Parathyroid adenoma (tissue), 2 donors: Measurements from ENCODE around the gene DNASE1L3.

Source experiments
- H2AFZ ChIP-seq: fragments of 300-600 bp; sonication (generic); one replicate; pipeline ENCODE4 v1.7.0; 2017; ENCODE audit warnings: antibody characterized with exemption, mild to moderate bottlenecking
- H3K27ac ChIP-seq: fragments of 300-600 bp; sonication (generic); one replicate; pipeline ENCODE4 v1.7.0; 2017
- H3K27me3 ChIP-seq: fragments of 300-600 bp; sonication (generic); one replicate; pipeline ENCODE4 v1.7.0; 2017; ENCODE audit warnings: low read length; ENCODE audit not compliant: control insufficient read depth, insufficient read depth
- H3K36me3 ChIP-seq: fragments of 300-600 bp; sonication (generic); one replicate; pipeline ENCODE4 v1.7.0; 2017; ENCODE audit warnings: low read length; ENCODE audit not compliant: control insufficient read depth, insufficient read depth
- H3K4me1 ChIP-seq: fragments of 300-600 bp; sonication (generic); one replicate; pipeline ENCODE4 v1.7.0; 2017; ENCODE audit warnings: control low read depth
- H3K4me2 ChIP-seq: fragments of 300-600 bp; sonication (generic); one replicate; pipeline ENCODE4 v1.7.0; 2017; ENCODE audit warnings: low read length
- H3K4me3 ChIP-seq: fragments of 300-600 bp; sonication (generic); one replicate; pipeline ENCODE4 v1.7.0; 2017; ENCODE audit warnings: low read depth, low read length
- H3K79me2 ChIP-seq: fragments of 300-600 bp; sonication (generic); one replicate; pipeline ENCODE4 v1.7.0; 2017; ENCODE audit warnings: control low read depth
- H3K9ac ChIP-seq: fragments of 300-600 bp; sonication (generic); one replicate; pipeline ENCODE4 v1.7.0; 2017; ENCODE audit warnings: mild to moderate bottlenecking
- H3K9me3 ChIP-seq: fragments of 300-600 bp; sonication (generic); one replicate; pipeline ENCODE4 v1.7.0; 2017; ENCODE audit warnings: low read length; ENCODE audit not compliant: control insufficient read depth
- TF ChIP-seq, protein P1 (sequence below): fragments of 300-600 bp; sonication (generic); IDR thresholded peaks from one replicate; pipeline ENCODE4 v1.7.0; 2017; ENCODE audit warnings: antibody characterized with exemption, mild to moderate bottlenecking
- donor health status: primary hyperparathyroidism.

The DNASE1L3 gene

DNA sequence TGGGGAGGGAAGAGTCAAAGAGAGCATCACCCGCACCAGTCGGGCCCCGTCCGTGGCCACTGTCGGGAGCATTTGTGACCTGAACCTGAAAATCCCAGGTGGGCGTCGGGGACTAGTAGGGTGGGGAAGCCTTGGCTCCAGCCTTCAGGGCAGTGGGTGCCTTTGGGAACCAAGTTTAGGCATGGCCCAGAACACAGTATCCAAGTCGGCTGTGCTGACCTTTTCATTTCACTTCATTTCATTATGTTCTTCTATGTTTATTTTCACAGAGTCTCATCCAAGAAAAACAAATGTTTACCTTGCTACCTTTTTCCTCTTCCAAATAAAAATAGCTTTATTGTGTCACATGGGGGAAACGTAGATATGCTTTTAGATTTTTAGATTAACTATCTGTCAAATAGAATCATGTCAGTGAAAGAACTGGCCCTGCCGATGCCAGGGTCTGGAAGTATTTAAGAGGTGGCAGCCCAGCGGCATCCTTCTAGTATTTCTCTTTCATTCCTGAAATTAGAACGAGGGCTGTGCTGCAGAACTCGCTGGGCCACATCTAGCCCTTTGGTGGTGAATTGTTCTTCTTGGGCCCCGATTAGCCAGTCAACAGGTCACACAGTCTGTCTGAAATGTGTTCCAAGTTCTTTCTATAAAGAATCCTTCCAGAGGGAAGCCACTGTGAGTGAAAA lies 60.5 kb downstream of the DNASE1L3 start:
- Histone ChIP-seq H3K4me1 (no peaks in the 10 kb centered on the region), H3K27me3 (no peaks in the 10 kb centered on the region), H3K36me3 (no peaks in the 10 kb centered on the region), H3K9ac (no peak overlapping the region), H3K9me3 (no peaks in the 10 kb centered on the region), H2AFZ (no peak overlapping the region), H3K79me2 (no peaks in the 10 kb centered on the region), H3K27ac (no peak overlapping the region), H3K4me2 (no peak overlapping the region), H3K4me3 (no peak overlapping the region)
- TF ChIP-seq, protein P1, sequence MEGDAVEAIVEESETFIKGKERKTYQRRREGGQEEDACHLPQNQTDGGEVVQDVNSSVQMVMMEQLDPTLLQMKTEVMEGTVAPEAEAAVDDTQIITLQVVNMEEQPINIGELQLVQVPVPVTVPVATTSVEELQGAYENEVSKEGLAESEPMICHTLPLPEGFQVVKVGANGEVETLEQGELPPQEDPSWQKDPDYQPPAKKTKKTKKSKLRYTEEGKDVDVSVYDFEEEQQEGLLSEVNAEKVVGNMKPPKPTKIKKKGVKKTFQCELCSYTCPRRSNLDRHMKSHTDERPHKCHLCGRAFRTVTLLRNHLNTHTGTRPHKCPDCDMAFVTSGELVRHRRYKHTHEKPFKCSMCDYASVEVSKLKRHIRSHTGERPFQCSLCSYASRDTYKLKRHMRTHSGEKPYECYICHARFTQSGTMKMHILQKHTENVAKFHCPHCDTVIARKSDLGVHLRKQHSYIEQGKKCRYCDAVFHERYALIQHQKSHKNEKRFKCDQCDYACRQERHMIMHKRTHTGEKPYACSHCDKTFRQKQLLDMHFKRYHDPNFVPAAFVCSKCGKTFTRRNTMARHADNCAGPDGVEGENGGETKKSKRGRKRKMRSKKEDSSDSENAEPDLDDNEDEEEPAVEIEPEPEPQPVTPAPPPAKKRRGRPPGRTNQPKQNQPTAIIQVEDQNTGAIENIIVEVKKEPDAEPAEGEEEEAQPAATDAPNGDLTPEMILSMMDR = no peak

DNA sequence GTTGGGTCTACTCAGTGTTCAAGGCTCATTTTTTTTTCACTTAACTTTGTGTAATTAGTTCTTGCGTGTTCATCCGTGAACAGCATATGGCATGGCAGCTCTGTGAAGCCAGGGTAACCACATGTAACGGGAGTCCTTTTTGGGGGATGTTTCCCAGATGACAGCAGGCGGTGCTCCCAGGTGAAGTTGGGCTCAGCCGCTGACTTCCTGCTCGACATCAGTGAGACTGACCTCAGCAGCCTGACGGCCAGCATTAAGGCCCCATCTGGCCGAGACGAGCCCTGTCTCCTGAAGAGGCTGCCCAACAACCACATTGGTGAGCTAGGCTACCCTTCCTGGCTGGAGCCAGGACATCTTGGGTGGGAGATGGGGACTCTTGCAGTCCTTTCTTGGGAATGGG lies 62.7 kb downstream of the DNASE1L3 start:
- Histone ChIP-seq H3K4me1 (no peaks in the 10 kb centered on the region), H3K27ac (no peak overlapping the region), H3K4me3 (no peak overlapping the region), H2AFZ (no peak overlapping the region), H3K27me3 (no peaks in the 10 kb centered on the region), H3K9me3 (no peaks in the 10 kb centered on the region), H3K79me2 (no peaks in the 10 kb centered on the region), H3K36me3 (no peaks in the 10 kb centered on the region), H3K4me2 (no peak overlapping the region), H3K9ac (no peak overlapping the region)
- TF ChIP-seq, protein P1 = no peak

GRCh38 chr3:58144478-58145325 lies 66.1 kb downstream of the DNASE1L3 start:
- Histone ChIP-seq H3K4me2 (no peak overlapping the region), H3K4me3 (no peak overlapping the region), H3K9me3 (no peaks in the 10 kb centered on the region), H2AFZ (no peak overlapping the region), H3K36me3 (no peaks in the 10 kb centered on the region), H3K9ac (no peak overlapping the region), H3K4me1 (no peaks in the 10 kb centered on the region), H3K79me2 (no peaks in the 10 kb centered on the region), H3K27ac (no peak overlapping the region), H3K27me3 (no peaks in the 10 kb centered on the region)
- TF ChIP-seq, protein P1 = no peak

DNA sequence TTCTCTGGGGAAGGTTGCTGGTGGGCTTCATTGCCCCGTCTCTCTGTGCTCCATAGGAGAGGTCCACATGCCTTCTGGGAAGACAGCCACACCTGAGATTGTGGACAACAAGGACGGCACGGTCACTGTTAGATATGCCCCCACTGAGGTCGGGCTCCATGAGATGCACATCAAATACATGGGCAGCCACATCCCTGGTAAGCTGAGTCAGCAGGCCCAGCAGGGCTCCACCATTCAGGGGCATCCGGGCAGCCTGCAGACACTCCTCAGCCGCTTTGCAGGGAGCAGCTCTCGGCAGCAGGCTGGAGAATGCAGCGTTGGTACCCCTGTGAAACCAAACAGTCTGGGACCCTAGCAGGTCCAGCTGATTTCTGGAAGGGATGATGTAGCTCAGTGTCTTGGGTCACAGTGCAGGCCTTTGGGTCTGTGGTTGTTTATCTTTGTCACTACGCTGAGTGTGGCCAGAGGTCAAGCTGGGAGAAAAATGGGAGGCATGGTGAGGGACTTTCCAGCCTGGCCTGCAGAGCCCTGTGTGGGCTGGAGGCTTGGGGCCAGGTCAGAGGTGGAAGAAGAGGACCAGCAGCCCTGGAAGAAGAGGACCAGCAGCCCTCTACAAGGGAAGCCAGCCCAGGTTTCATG lies 67.2 kb downstream of the DNASE1L3 start:
- H2AFZ ChIP-seq = no peak overlapping the region
- no peaks in the 10 kb centered on the region for H3K79me2 ChIP-seq
- H3K36me3 ChIP-seq = no peaks in the 10 kb centered on the region
- H3K4me2 ChIP-seq = no peak overlapping the region
- H3K9ac ChIP-seq = no peak overlapping the region
- no peaks in the 10 kb centered on the region for H3K27me3 ChIP-seq
- H3K4me1 ChIP-seq = no peaks in the 10 kb centered on the region
- no peaks in the 10 kb centered on the region for H3K9me3 ChIP-seq
- TF ChIP-seq, protein P1 = no peak
- H3K4me3 ChIP-seq = no peak overlapping the region
- H3K27ac ChIP-seq = no peak overlapping the region
